NCI-H146 treated with DMSO at 0.1 percent for 48 hours (cell line): ENCODE data around the gene ANKRD39.

Experiments
- DNase-seq: peaks from one replicate; lab custom pipeline; 2025; ENCODE audit not compliant: unreplicated experiment; lab: John Stamatoyannopoulos, UW

The ANKRD39 gene

DNA sequence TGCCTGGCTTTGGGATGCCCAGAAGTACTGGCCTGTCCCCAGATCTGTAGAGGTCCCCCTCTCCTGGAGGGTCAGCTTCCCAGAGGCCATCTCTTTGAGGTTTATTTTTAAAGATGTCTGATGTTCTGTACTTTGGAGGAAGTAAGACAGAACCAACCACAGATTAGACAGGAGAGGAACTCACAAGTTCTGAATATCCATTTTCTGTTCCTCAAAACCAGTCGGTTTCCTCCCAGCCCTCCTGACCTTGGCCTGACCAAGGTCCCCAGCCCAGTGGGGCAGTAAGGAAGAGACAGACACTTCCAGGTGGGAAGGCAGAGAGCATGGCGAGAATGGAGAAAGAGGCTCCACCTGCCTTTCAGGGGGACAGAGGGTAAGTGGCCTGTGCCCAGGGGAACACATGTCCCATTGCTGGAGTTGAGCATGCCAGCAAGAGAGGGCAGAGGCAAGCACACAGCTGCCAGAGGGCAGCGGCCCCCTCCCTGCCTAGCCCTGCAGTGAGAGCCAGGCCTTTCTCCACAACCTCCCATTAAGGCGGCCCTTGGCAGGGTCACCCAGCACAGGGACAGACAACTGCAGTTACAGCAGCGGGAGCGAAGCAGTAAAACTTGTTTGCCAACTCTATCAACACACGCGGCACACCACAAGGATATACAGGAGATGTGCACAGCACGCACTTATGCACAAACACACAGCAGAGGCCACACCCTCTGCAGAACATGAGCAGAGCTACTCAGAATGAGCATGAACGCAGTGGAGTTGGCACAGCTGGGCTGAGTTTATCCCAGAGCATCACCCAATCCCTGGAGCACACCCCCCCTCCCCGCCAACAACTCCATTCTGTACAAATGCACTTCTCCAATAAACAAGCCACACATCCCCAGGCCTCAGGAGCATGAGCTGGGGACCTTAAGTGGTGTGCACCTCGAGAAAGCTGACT is 30.5 kb upstream of the ANKRD39 start:
- DNase-seq, result no peak

DNA sequence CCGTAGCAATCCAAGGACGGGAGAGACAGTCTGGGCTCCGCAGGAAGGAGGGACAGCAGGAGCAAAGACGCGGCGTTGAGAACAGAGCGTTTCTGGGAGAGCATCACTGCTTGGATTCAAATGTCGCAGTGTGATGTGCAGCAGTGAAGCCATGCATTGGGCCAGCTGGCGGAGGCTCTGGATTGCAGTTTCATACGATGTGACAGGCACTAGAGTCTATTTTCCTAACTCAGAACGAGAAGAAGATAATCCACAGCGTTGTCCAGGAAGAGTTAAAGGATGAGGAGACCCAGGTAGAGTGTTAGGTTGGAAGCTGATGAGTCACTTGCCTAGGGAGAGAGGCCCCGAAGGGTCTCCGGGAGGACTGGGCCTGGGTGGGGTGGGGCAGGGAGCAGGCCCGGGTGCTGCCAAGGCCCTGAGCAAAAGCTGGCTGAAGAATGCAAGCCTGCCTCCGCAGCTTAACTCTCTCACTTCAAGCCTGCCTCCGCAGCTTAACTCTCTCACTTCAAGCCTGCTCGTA is 29.7 kb upstream of the ANKRD39 start:
- DNase-seq, result no peak

DNA sequence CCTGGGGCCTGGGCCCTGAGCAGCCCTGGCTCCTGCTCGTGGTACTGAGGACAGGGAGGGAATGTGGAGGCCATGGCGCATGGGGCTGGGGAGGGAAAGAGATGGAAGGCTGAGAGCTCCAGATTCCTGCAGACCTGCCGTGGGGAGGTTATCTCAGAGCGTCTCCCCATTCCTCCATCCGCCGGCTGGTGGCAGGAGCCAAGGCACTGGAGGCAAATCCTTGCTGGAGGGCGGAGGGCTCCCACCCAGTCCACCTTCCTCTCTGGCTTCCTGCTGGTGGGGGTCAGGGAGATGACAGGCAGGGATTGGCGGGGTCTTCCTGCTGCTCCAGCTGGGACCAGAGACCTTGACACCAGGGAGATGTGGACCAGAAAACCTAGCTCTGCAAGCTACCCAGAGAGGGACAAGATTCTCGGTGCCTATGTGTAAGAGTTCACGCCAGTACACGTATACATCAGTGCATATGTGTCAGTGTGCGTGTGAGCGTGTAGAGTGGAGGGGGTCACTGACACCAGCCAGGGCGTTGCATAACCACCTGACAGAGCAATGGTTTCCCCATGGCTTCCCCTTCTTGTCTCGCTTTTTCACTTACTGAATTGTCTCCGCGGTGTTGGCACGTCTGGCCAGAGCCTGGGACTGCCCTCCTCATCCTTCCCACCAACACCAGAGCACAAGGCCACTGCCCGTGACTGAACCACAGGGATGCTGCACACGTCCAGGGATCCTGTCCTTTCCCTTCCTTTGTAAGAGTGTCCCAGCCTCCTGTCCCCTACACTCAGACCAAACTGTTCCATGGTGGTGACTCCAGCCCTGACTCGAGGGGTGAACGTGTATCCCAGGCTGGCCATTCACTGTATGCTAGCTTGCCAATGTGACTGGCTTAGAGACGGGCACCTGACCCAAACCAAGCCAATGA is 27.9 kb upstream of the ANKRD39 start:
- no peak for DNase-seq

DNA sequence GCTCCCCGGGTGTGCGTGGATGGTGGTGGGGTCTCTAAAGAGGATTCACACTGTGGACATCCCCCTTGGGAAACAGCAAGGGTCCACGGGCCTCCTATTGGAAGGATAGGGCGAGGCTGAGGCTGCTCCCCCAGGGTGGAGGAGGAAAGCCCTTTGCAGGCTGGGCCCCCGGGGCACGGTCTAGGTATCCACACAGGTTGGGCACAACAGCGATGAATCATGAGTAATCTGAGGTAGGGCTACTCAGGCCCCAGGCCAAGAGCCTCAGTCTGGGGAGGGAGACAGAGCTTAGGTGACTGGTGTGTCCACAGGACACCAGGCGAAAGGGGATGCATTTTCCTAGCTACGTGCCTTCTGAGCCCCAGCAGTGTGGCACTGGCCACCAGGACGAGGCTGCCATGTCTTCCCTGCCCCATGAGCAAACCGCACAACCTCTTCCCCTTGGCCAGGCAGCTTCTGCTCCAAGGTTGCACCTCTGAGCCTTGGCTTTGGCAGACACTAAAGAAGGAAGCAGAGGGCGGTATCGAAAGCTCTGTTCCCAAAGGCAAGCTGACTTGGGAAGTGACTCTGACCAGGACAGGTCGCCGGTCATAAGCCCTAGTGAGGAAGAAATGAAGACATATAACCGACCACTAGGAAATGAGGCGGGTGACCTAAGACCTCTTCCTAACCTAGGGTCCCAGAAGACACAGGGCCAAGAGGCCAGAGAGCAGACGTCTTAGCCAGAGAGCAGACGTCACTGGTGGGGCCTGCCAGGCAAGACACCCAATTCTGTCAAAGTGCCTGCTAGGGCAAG is 26.7 kb upstream of the ANKRD39 start:
- no peak for DNase-seq

GRCh38 chr2:96883306-96883705 is 25.5 kb upstream of the ANKRD39 start:
- DNase-seq, result no peak

- no peak for DNase-seq
Observed at GRCh38 chr2:96882906-96883305, 25.1 kb upstream of the ANKRD39 start.

DNA sequence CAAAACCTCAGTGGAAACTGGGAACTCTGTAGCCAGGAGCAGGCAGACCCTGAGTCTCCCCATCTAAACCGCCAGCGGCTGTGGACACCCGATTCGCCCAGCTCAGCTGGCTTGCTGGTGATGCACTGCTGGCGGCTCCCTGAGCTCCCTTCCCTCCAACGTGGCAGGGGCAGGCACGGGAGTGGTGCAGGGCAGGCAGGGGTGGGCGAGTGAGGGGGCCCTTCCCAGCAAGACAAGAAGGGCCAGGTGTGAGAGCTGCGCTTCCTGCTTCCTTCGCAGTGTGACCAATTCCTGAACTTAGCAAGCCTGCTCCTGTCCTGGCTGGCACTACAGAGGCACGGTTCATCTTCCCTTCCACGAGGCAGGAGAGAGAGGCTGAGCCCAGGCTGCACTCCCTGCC is 24.4 kb upstream of the ANKRD39 start:
- DNase-seq, result no peak

DNA sequence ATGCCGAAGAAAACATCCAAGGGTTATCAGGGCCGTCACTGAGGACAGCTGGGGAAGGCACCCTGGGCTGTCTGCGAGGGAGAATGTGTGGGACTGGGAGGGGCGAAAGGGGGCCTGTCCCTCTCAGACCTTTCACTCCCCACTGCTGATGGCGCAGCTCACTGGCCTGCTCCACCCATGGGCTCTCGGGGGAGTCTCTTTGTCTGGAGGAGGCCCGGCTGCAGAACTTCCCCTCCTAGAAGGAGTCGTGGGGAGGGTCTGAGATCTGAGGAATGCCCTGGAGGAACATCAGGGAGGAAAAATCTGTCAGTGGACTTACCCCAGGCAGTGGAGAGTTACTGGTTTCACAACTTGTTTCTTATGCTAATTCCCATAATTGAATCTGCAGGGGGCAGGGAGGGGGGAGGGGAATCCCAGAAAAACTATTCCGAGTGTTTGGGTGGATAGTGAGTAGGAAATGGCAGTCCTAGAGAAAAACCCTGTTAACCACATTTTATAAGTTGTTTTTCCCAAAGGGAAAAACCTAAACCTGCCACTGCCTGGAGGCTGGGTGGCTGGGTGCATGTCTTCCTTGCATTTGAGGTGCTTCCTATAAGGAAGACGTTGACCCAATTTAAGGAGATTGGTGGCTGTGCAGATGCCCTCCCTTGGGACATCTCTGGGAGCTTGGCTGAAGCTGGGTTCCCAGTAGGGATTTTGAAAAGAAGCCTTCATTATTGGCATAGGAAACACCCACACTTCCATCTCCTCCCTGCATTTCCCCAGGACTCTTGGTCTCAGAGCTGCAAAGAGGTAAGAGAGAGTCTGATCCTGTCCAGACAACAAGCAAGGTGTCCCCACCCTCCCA is 23.8 kb upstream of the ANKRD39 start:
- DNase-seq, result no peak

- DNase-seq, result no peak
Observed at GRCh38 chr2:96880891-96881273, 23.1 kb upstream of the ANKRD39 start.

DNA sequence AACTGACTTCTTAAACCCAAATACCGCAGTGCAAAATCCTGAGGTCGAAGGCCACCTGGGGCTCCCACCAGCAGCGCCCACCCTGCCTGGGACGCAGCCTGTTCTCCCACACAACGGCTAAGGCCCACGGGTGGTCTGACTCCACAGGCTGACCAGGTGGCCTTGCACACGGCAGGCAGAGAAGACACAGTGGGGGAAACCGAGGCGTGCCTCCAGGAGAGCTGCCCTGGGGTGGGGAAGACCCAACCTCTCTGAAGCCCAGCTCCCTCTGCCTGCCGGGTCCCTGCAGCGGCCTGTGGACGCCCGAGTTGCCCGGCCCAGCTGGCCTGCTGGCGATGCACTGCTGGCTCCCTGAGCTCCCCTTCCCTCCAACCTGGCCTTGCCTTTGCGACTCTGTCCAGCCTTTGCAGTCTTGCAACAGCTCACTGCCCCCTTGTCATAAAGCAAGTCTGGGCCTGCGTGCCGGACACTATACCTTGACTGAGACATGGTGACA is 21.8 kb upstream of the ANKRD39 start:
- DNase-seq, result no peak

GRCh38 chr2:96878796-96879544 is 21.2 kb upstream of the ANKRD39 start:
- DNase-seq, result no peak

DNA sequence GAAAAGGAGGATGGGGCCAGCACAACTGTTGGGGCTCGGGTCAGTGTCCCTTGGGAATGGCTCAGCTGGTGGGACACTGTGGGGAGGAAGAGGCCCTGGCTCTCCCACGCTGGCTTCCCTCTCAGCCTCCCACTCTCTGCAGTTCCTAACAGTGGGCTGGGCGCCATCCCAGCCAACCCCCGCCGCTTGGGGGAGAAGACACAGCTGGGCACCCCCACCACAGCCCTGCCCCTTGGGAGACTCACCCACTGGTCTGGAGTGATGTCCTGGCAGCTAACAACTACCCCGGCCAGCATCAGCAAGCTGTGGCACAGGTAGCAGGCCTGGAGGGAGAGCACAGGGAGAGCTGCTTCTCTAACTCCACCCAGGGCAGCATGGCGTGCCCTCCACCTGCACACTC is 20.4 kb upstream of the ANKRD39 start:
- DNase-seq, result no peak

- DNase-seq, result no peak
Observed at GRCh38 chr2:96877631-96878092, 19.8 kb upstream of the ANKRD39 start.

DNA sequence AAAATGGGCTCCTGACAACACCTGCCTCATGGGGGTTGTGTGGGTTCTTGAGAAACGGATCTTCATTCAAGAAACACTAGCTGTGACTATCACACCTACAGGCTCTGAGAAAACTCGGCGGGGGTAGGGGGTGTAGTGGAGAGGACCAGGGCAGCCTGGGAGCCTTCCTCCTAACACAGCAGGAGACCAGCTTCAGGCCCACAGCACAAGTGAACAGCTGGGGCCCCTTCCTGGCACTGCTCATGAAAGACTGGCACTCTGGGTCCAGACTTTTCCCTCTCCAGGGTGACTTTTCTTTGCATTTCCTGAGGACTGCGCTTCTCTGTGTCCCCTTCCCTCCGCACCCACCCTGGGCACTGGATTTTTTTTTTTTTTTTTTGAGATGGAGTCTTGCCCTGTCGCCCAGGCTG is 19.2 kb upstream of the ANKRD39 start:
- DNase-seq, result no peak

GRCh38 chr2:96876269-96877041 is 18.6 kb upstream of the ANKRD39 start:
- DNase-seq, result no peak

GRCh38 chr2:96875498-96876268 is 17.9 kb upstream of the ANKRD39 start:
- DNase-seq, result no peak

DNA sequence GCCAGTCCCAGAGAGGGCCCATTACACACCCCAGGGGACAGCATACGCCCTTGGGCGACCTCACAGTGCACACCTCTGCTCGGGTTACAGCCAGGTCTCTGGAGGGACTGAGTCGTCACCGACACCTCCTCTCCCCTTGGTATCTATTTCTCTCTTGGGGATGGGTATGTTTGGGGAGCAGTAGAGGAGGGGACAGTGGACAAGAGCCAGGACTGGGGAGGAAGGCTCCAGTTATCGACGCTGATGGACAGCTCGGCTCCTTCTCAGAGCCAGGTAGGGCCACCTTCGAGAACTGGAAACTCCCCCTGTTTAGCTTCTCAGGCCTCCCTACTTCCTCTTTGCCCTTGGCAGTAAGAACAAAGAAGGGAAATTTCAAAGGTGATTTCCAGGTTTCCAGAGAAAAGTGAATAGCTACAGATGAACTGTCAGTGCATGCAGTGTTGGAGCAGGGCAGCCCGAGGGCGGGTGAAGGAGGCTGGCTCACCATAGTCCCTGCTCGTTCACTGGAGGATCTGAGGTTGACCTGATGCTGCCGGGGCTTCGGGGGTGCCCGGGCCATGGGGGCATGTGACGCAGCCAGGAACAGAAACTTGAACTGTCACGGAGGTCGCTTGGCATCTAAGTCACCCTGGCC is 16.5 kb upstream of the ANKRD39 start:
- DNase-seq, result no peak
